Osteocyte (in vitro differentiated cells): ENCODE measurements around the gene KLK7. TPM values are rescaled to one million over a fixed set of nuclear protein-coding genes. Genes with fewer than 3 reads are reported as not detected.

Experiments
- DNase-seq: peaks from one replicate; pipeline ENCODE4 v3.0.0; 2021; ENCODE audit warnings: mixed read lengths; ENCODE audit not compliant: unreplicated experiment; ENCODE audit errors: extremely low spot score
- H3K27ac Mint-ChIP-seq: one replicate; pipeline ENCODE4 v1.8.0; 2021; ENCODE audit warnings: mild to moderate bottlenecking, mixed read lengths; ENCODE audit not compliant: unreplicated experiment
- H3K27me3 Mint-ChIP-seq: one replicate; pipeline ENCODE4 v1.8.0; 2021; ENCODE audit warnings: mixed read lengths; ENCODE audit not compliant: unreplicated experiment
- H3K36me3 Mint-ChIP-seq: one replicate; pipeline ENCODE4 v1.8.0; 2021; ENCODE audit warnings: mixed read lengths; ENCODE audit not compliant: unreplicated experiment
- H3K4me1 Mint-ChIP-seq: one replicate; pipeline ENCODE4 v1.8.0; 2021; ENCODE audit warnings: mixed read lengths; ENCODE audit not compliant: unreplicated experiment
- H3K4me3 Mint-ChIP-seq: one replicate; pipeline ENCODE4 v1.8.0; 2021; ENCODE audit warnings: mild to moderate bottlenecking, moderate library complexity, mixed read lengths; ENCODE audit not compliant: unreplicated experiment
- H3K9me3 Mint-ChIP-seq: one replicate; pipeline ENCODE4 v1.8.0; 2021; ENCODE audit warnings: mixed read lengths; ENCODE audit not compliant: unreplicated experiment
- CTCF ChIP-seq: fragments of 200-600 bp; sonication (generic); IDR thresholded peaks from 2 replicates; pipeline ENCODE4 v1.5.0; 2021; ENCODE audit warnings: antibody characterized with exemption, mild to moderate bottlenecking, moderate library complexity
- total RNA-seq: library from RNA; stranded (reverse); gene quantifications from 2 replicates; pipeline ENCODE4 v1.2.1, GENCODE V29; 2021

KLK7 gene
- total RNA-seq, 1 donor from 2014 or later = not detected

GRCh38 chr19:50957587-50957986, 26.1 kb downstream of the KLK7 start:
- no peak for DNase-seq
- H3K9me3 Mint-ChIP-seq = peaks cover 21% of the 10 kb centered on the region
- no peaks in the 10 kb centered on the region for H3K4me1 Mint-ChIP-seq
- H3K27me3 Mint-ChIP-seq = no peaks in the 10 kb centered on the region
- no peaks in the 10 kb centered on the region for H3K36me3 Mint-ChIP-seq
- no peak overlapping the region for H3K27ac Mint-ChIP-seq
- no peak overlapping the region for H3K4me3 Mint-ChIP-seq
- no peak for TF ChIP-seq CTCF

- no peak for DNase-seq
- no peaks in the 10 kb centered on the region for H3K27me3 Mint-ChIP-seq
- H3K9me3 Mint-ChIP-seq = peaks cover 5% of the 10 kb centered on the region
- no peak within 1 kb of the TSS for H3K4me3 Mint-ChIP-seq
- no peaks in the 10 kb centered on the region for H3K4me1 Mint-ChIP-seq
- H3K36me3 Mint-ChIP-seq = no peaks in the 10 kb centered on the region
- no peak within 1 kb of the TSS for H3K27ac Mint-ChIP-seq
- no peak for TF ChIP-seq CTCF
Measured at GRCh38 chr19:50952910-50953309, 30.8 kb downstream of the KLK7 start, which contains the start of gene KLK5. Gene KLK5, minus strand, starts transcription at chr19:50953038. Its CDS starts 381 bp downstream, at chr19:50952657.

- Mint-ChIP-seq H3K36me3 (no peaks in the 10 kb centered on the region), H3K4me1 (no peaks in the 10 kb centered on the region), H3K27ac (no peak overlapping the region), H3K4me3 (no peak overlapping the region), H3K9me3 (peaks cover 5% of the 10 kb centered on the region), H3K27me3 (no peaks in the 10 kb centered on the region)
- TF ChIP-seq CTCF = no peak
- no peak for DNase-seq
Measured at GRCh38 chr19:50949861-50950260, 33.9 kb downstream of the KLK7 start.

GRCh38 chr19:50947123-50947522, 36.6 kb downstream of the KLK7 start:
- TF ChIP-seq CTCF = no peak
- Mint-ChIP-seq H3K36me3 (no peaks in the 10 kb centered on the region), H3K4me1 (no peaks in the 10 kb centered on the region), H3K27me3 (no peaks in the 10 kb centered on the region), H3K4me3 (no peak overlapping the region), H3K9me3 (peaks cover 5% of the 10 kb centered on the region), H3K27ac (no peak overlapping the region)
- DNase-seq = no peak

GRCh38 chr19:50944795-50945194, 38.9 kb downstream of the KLK7 start:
- no peak overlapping the region for H3K27ac Mint-ChIP-seq
- TF ChIP-seq CTCF = no peak
- H3K9me3 Mint-ChIP-seq = peaks cover 10% of the 10 kb centered on the region
- no peaks in the 10 kb centered on the region for H3K27me3 Mint-ChIP-seq
- no peak overlapping the region for H3K4me3 Mint-ChIP-seq
- no peaks in the 10 kb centered on the region for H3K4me1 Mint-ChIP-seq
- DNase-seq = no peak
- H3K36me3 Mint-ChIP-seq = no peaks in the 10 kb centered on the region
